ENCODE results near the gene FAM120A. TPM values are rescaled to one million over a fixed set of nuclear protein-coding genes. Genes with fewer than 3 reads are reported as not detected.

The FAM120A gene
- total RNA-seq, 2 donors from 2014 or later: 56.8 to 77.5 TPM

DNA sequence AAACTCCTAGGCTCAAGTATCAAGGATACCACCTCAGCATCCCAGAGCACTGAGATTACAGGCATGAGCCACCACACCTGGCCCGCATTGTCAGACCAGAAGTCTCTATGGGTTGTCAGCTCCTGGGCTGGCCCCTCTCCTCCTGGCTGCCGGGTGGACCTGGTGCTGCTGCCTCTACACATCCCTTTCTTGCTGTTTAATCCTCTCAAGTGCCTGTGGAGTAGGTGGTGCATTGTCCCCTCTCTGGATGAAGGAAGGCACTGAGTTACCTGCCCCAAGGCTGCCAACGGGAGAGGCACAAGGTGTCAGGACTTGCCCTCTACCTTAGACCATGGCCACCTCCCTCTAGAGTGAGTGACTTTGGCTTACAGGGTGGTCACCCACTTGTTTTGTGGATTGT, 162.3 kb downstream of the FAM120A start:
- no peaks in the 10 kb centered on the region for H3K9me3 ChIP-seq
- H3K27ac ChIP-seq: no peak overlapping the region
- no peaks in the 10 kb centered on the region for H3K36me3 ChIP-seq (replicated peaks in 1 of 2; ENCODE audit: insufficient read depth in 1 of 2, low read depth in 2 of 2)
- H3K4me3 ChIP-seq: no peak overlapping the region
- intact Hi-C loops (cut with DNase I): no loop called here
- DNase-seq (no peak), ATAC-seq (no peak)
- H3K27me3 ChIP-seq: no peaks in the 10 kb centered on the region
- 43 to 82% methylated on average over 2 to 3 of the region's 3 CpGs for WGBS, 2 donors
- peaks cover 2% of the 10 kb centered on the region for H3K4me1 ChIP-seq
- no peak for TF ChIP-seq POLR2A (IDR thresholded peaks at IDR 0.05)
- TF ChIP-seq, protein P1, sequence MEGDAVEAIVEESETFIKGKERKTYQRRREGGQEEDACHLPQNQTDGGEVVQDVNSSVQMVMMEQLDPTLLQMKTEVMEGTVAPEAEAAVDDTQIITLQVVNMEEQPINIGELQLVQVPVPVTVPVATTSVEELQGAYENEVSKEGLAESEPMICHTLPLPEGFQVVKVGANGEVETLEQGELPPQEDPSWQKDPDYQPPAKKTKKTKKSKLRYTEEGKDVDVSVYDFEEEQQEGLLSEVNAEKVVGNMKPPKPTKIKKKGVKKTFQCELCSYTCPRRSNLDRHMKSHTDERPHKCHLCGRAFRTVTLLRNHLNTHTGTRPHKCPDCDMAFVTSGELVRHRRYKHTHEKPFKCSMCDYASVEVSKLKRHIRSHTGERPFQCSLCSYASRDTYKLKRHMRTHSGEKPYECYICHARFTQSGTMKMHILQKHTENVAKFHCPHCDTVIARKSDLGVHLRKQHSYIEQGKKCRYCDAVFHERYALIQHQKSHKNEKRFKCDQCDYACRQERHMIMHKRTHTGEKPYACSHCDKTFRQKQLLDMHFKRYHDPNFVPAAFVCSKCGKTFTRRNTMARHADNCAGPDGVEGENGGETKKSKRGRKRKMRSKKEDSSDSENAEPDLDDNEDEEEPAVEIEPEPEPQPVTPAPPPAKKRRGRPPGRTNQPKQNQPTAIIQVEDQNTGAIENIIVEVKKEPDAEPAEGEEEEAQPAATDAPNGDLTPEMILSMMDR (IDR thresholded peaks at IDR 0.05): no peak

DNA sequence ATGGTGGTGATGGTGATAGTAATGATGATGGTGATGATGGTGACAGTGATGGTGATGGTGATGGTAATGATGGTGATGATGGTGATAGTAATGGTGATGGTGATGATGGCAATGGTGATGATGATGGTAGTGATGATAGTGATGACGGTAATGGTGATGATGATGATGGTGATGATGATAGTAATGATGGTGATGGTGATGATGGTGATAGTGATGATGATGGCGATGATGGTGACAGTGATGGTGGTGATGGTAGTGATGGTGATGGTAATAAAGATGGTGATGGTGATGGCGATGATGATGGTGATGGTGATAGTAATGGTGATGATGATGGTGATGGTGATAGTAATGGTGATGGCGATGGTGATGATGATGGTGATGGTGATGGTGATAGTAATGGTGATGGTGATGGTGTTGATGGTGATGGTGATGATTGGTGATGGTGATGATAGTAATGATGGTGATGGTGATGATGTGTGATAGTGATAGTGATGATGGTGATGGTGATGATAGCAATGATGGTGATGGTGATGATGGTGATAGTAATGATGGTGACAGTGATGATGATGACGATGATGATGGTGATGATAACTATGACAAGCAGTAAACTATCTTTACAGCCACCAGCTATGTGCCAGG, 163.5 kb downstream of the FAM120A start:
- H3K36me3 ChIP-seq (replicated peaks in 1 of 2; ENCODE audit: insufficient read depth in 1 of 2, low read depth in 2 of 2): no peaks in the 10 kb centered on the region
- 83 to 84% methylated on average over 5 of the region's 5 CpGs for WGBS, 2 donors
- intact Hi-C loops (cut with DNase I): no loop called here
- H3K9me3 ChIP-seq: no peaks in the 10 kb centered on the region
- DNase-seq (no peak), ATAC-seq (no peak)
- no peak overlapping the region for H3K27ac ChIP-seq
- no peaks in the 10 kb centered on the region for H3K27me3 ChIP-seq
- peaks cover 11% of the 10 kb centered on the region for H3K4me1 ChIP-seq
- no peak for TF ChIP-seq POLR2A (IDR thresholded peaks at IDR 0.05)
- TF ChIP-seq, protein P1 (IDR thresholded peaks at IDR 0.05): no peak
- H3K4me3 ChIP-seq: no peak overlapping the region

Small RNAs within 50 kb of the gene (microRNA-seq; reads per million reads assigned to microRNA genes)
- gene MIR548AU (ENCODE audit: borderline number of aligned reads in 2 of 2, borderline replicate concordance in 2 of 2): 0 reads per million in 2 donors

Small RNAs within 50 kb of the gene (small RNA-seq; reads per million reads assigned to genes)
- not detected for gene RF00019

Other genes with a start within 250 kb of the FAM120A start
- 10 to 100 TPM; 35.0 to 44.5 TPM for gene FAM120AOS, start 1.9 kb downstream of the FAM120A start, total RNA-seq
- gene PHF2, start 124.9 kb downstream of the FAM120A start, total RNA-seq: 10 to 100 TPM; 15.0 to 19.8 TPM

All from body of pancreas (tissue), 4 donors.